Activated naive CD4-positive, alpha-beta T cell treated with anti-CD3 and anti-CD28 coated beads, Interleukin-2, amount 50 U/mL, for 24 hours (primary cell): ENCODE measurements around the gene RPS29.
"Not testable (repeated sequence)": the region's sequence is repeated elsewhere in the genome, so short reads cannot be mapped to it uniquely, and the experiment has no call there.

Experiments used
- H3K27ac Mint-ChIP-seq: one replicate; pipeline ENCODE4 v1.8.0; 2021; ENCODE audit warnings: mild to moderate bottlenecking, mixed read lengths
- H3K27me3 Mint-ChIP-seq: one replicate; pipeline ENCODE4 v1.8.0; 2021; ENCODE audit warnings: mixed read lengths
- H3K36me3 Mint-ChIP-seq: one replicate; pipeline ENCODE4 v1.8.0; 2021; ENCODE audit warnings: mixed read lengths
- H3K4me1 Mint-ChIP-seq: one replicate; pipeline ENCODE4 v1.8.0; 2021; ENCODE audit warnings: mixed read lengths
- H3K4me3 Mint-ChIP-seq: one replicate; pipeline ENCODE4 v1.8.0; 2021; ENCODE audit warnings: mild to moderate bottlenecking, mixed read lengths
- H3K9me3 Mint-ChIP-seq: one replicate; pipeline ENCODE4 v1.8.0; 2021; ENCODE audit warnings: mixed read lengths

The RPS29 gene

GRCh38 chr14:49614196-49614595, 28.0 kb upstream of the RPS29 start:
- H3K27me3 Mint-ChIP-seq: no peaks in the 10 kb centered on the region
- H3K4me3 Mint-ChIP-seq: no peak overlapping the region
- H3K27ac Mint-ChIP-seq: no peak overlapping the region
- H3K9me3 Mint-ChIP-seq: no peaks in the 10 kb centered on the region
- peaks cover 18% of the 10 kb centered on the region for H3K4me1 Mint-ChIP-seq
- peaks cover 9% of the 10 kb centered on the region for H3K36me3 Mint-ChIP-seq

GRCh38 chr14:49612671-49613070, 26.5 kb upstream of the RPS29 start:
- Mint-ChIP-seq H3K36me3 (peaks cover 1% of the 10 kb centered on the region), H3K9me3 (no peaks in the 10 kb centered on the region), H3K4me1 (peaks cover 6% of the 10 kb centered on the region), H3K27me3 (no peaks in the 10 kb centered on the region), H3K27ac (no peak overlapping the region), H3K4me3 (no peak overlapping the region)

- H3K27ac Mint-ChIP-seq: no peak overlapping the region
- no peaks in the 10 kb centered on the region for H3K9me3 Mint-ChIP-seq
- H3K27me3 Mint-ChIP-seq: no peaks in the 10 kb centered on the region
- peaks cover 1% of the 10 kb centered on the region for H3K36me3 Mint-ChIP-seq
- no peak overlapping the region for H3K4me3 Mint-ChIP-seq
- H3K4me1 Mint-ChIP-seq: peaks cover 2% of the 10 kb centered on the region
Observed at GRCh38 chr14:49612251-49612650, 26.1 kb upstream of the RPS29 start.

GRCh38 chr14:49607583-49607982, 21.4 kb upstream of the RPS29 start:
- H3K27ac Mint-ChIP-seq: no peak overlapping the region
- no peaks in the 10 kb centered on the region for H3K4me1 Mint-ChIP-seq
- H3K27me3 Mint-ChIP-seq: no peaks in the 10 kb centered on the region
- H3K36me3 Mint-ChIP-seq: peaks cover 5% of the 10 kb centered on the region
- no peaks in the 10 kb centered on the region for H3K9me3 Mint-ChIP-seq
- no peak overlapping the region for H3K4me3 Mint-ChIP-seq

GRCh38 chr14:49598485-49599300, 12.5 kb upstream of the RPS29 start, which contains the start of gene LRR1:
Gene LRR1 (plus strand): TSS chr14:49598940. CDS start chr14:49599021, 81 bp downstream.
- Mint-ChIP-seq H3K9me3 (no peaks in the 10 kb centered on the region), H3K36me3 (peaks cover 2% of the 10 kb centered on the region), H3K4me3 (peak within 1 kb of the TSS; percentile 98)

GRCh38 chr14:49598189-49598484, 12.0 kb upstream of the RPS29 start:
- Mint-ChIP-seq H3K27me3 (no peaks in the 10 kb centered on the region), H3K9me3 (no peaks in the 10 kb centered on the region), H3K27ac (peak overlapping the region; percentile 98), H3K36me3 (peaks cover 2% of the 10 kb centered on the region), H3K4me1 (peaks cover 26% of the 10 kb centered on the region), H3K4me3 (peak overlapping the region; percentile 98)

More at GRCh38 chr14:49598485-49599300, 12.5 kb upstream of the RPS29 start, which contains the start of gene LRR1:
- peak within 1 kb of the TSS; percentile 98 for H3K27ac Mint-ChIP-seq
- H3K27me3 Mint-ChIP-seq: no peaks in the 10 kb centered on the region
- H3K4me1 Mint-ChIP-seq: peaks cover 26% of the 10 kb centered on the region

- H3K27ac Mint-ChIP-seq: no peak overlapping the region
- H3K4me1 Mint-ChIP-seq: peaks cover 18% of the 10 kb centered on the region
- H3K27me3 Mint-ChIP-seq: no peaks in the 10 kb centered on the region
- no peaks in the 10 kb centered on the region for H3K36me3 Mint-ChIP-seq
- no peaks in the 10 kb centered on the region for H3K9me3 Mint-ChIP-seq
- no peak overlapping the region for H3K4me3 Mint-ChIP-seq
Observed at GRCh38 chr14:49594347-49595091, 8.3 kb upstream of the RPS29 start.

GRCh38 chr14:49593016-49593415, 6.8 kb upstream of the RPS29 start:
- H3K4me3 Mint-ChIP-seq: no peak overlapping the region
- no peaks in the 10 kb centered on the region for H3K36me3 Mint-ChIP-seq
- no peak overlapping the region for H3K27ac Mint-ChIP-seq
- H3K4me1 Mint-ChIP-seq: peaks cover 15% of the 10 kb centered on the region
- H3K9me3 Mint-ChIP-seq: no peaks in the 10 kb centered on the region
- no peaks in the 10 kb centered on the region for H3K27me3 Mint-ChIP-seq

GRCh38 chr14:49589387-49589786, 3.2 kb upstream of the RPS29 start:
- Mint-ChIP-seq H3K36me3 (peaks cover 15% of the 10 kb centered on the region), H3K9me3 (no peaks in the 10 kb centered on the region), H3K27me3 (no peaks in the 10 kb centered on the region), H3K4me1 (peaks cover 8% of the 10 kb centered on the region), H3K27ac (peak overlapping the region; percentile 53), H3K4me3 (no peak overlapping the region)

GRCh38 chr14:49586673-49587460, 687 bp upstream of the RPS29 start:
- H3K36me3 Mint-ChIP-seq: peaks cover 36% of the 10 kb centered on the region
- peaks cover 32% of the 10 kb centered on the region for H3K4me1 Mint-ChIP-seq
- H3K27ac Mint-ChIP-seq: peak overlapping the region; percentile 94
- H3K4me3 Mint-ChIP-seq: peak overlapping the region; percentile 94
- no peaks in the 10 kb centered on the region for H3K9me3 Mint-ChIP-seq
- no peaks in the 10 kb centered on the region for H3K27me3 Mint-ChIP-seq

GRCh38 chr14:49584981-49585640, 1.1 kb downstream of the RPS29 start:
- H3K27me3 Mint-ChIP-seq, H3K9me3 Mint-ChIP-seq: not testable (repeated sequence)
- H3K27ac Mint-ChIP-seq: peak overlapping the region; percentile 94
- peaks cover 43% of the 10 kb centered on the region for H3K36me3 Mint-ChIP-seq
- peaks cover 46% of the 10 kb centered on the region for H3K4me1 Mint-ChIP-seq
- H3K4me3 Mint-ChIP-seq: peak overlapping the region; percentile 94

GRCh38 chr14:49584058-49584457, 2.1 kb downstream of the RPS29 start:
- Mint-ChIP-seq H3K36me3 (peaks cover 44% of the 10 kb centered on the region), H3K4me1 (peaks cover 52% of the 10 kb centered on the region), H3K4me3 (peak overlapping the region; percentile 94), H3K9me3 (no peaks in the 10 kb centered on the region), H3K27ac (peak overlapping the region; percentile 94), H3K27me3 (no peaks in the 10 kb centered on the region)

- no peaks in the 10 kb centered on the region for H3K27me3 Mint-ChIP-seq
- H3K4me3 Mint-ChIP-seq: peak overlapping the region; percentile 94
- peak overlapping the region; percentile 94 for H3K27ac Mint-ChIP-seq
- no peaks in the 10 kb centered on the region for H3K9me3 Mint-ChIP-seq
- peaks cover 44% of the 10 kb centered on the region for H3K36me3 Mint-ChIP-seq
- peaks cover 56% of the 10 kb centered on the region for H3K4me1 Mint-ChIP-seq
Observed at GRCh38 chr14:49583629-49584028, 2.6 kb downstream of the RPS29 start.

- Mint-ChIP-seq H3K27ac (peak overlapping the region; percentile 91), H3K36me3 (peaks cover 51% of the 10 kb centered on the region), H3K4me1 (peaks cover 65% of the 10 kb centered on the region)
Observed at GRCh38 chr14:49582113-49582977, 3.8 kb downstream of the RPS29 start.

More at GRCh38 chr14:49582113-49582977, 3.8 kb downstream of the RPS29 start:
- H3K4me3 Mint-ChIP-seq: peak overlapping the region; percentile 94
- no peaks in the 10 kb centered on the region for H3K9me3 Mint-ChIP-seq
- H3K27me3 Mint-ChIP-seq: no peaks in the 10 kb centered on the region
